K562 (cell line): ENCODE data around the gene UBXN11. TPM values are rescaled to one million over a fixed set of nuclear protein-coding genes. Genes with fewer than 3 reads are reported as not detected.
A peak's percentile ranks its signal among the peaks of the same experiment; 100 is the strongest.

Experiments
- ARHGAP35 ChIP-seq: fragments of 450-650 bp; IDR thresholded peaks from 2 replicates; pipeline ENCODE4 v1.6.1; 2018; ENCODE audit not compliant: partially characterized antibody
- ASH1L ChIP-seq: fragments of 450-650 bp; IDR thresholded peaks from 2 replicates; pipeline ENCODE4 v1.6.1; 2018; ENCODE audit warnings: borderline replicate concordance, mild to moderate bottlenecking, low read depth; ENCODE audit not compliant: partially characterized antibody
- DACH1 ChIP-seq: fragments of 450-650 bp; IDR thresholded peaks from 2 replicates; pipeline ENCODE4 v1.6.1; 2018; ENCODE audit not compliant: partially characterized antibody
- HMGN3 ChIP-seq: IDR thresholded peaks from 2 replicates; pipeline ENCODE4 v1.6.1; 2011; ENCODE audit warnings: borderline replicate concordance, low read depth, mild to moderate bottlenecking, mixed read lengths, low read length; ENCODE audit not compliant: insufficient read length; ENCODE audit errors: extremely low read depth
- HOXB6 ChIP-seq: fragments of 250-450 bp; sonication (Bioruptor Pico); IDR thresholded peaks from 2 replicates; pipeline ENCODE4 v1.5.1; 2022; ENCODE audit warnings: mild to moderate bottlenecking, borderline replicate concordance
- ILF3 ChIP-seq: fragments of 450-650 bp; IDR thresholded peaks from 2 replicates; pipeline ENCODE4 v1.6.1; 2018; ENCODE audit warnings: antibody characterized with exemption, mild to moderate bottlenecking, moderate library complexity, borderline replicate concordance
- POLR2B ChIP-seq: fragments of 450-650 bp; IDR thresholded peaks from 2 replicates; pipeline ENCODE4 v1.6.1; 2018; ENCODE audit warnings: low read depth; ENCODE audit not compliant: partially characterized antibody
- RAD51 ChIP-seq: fragments of 450-650 bp; IDR thresholded peaks from 2 replicates; pipeline ENCODE4 v1.7.1; 2016; ENCODE audit warnings: low read depth, mild to moderate bottlenecking, borderline replicate concordance
- SIN3B ChIP-seq: fragments of 450-650 bp; IDR thresholded peaks from 2 replicates; pipeline ENCODE4 v1.6.1; 2017; ENCODE audit warnings: low read depth, mild to moderate bottlenecking, moderate library complexity
- SMARCB1 ChIP-seq: IDR thresholded peaks from 2 replicates; pipeline ENCODE4 v1.6.1; 2011; ENCODE audit warnings: improper control_type of control experiment, low read depth; ENCODE audit not compliant: insufficient read length
- ZNF253 ChIP-seq: fragments of 250-450 bp; sonication (Bioruptor Pico); conservative IDR thresholded peaks from 2 replicates; pipeline ENCODE4 v1.6.1; 2021; ENCODE audit warnings: mild to moderate bottlenecking
- ZNF282 ChIP-seq: sonication (generic); formaldehyde crosslinking; IDR thresholded peaks from 2 replicates; pipeline ENCODE4 v1.8.1; 2023; ENCODE audit warnings: missing genetic modification reagents
- ZNF76 ChIP-seq: fragments of 250-450 bp; sonication (Bioruptor Pico); IDR thresholded peaks from 2 replicates; pipeline ENCODE4 v1.4.0; 2020; ENCODE audit warnings: mild to moderate bottlenecking, moderate library complexity, borderline replicate concordance
- polyA plus RNA-seq, 8 experiments: library from polyadenylated mRNA; depleted of rRNA in 4 of 8; stranded (reverse) in 5 of 8; unstranded in 3 of 8; fragments of >200 nt; fragmentation: Nextera tagmentation in 2 of 8; fragmentation: Illumina TruSeq in 1 of 8; extraction: Ambion mirVana in 2 of 8; extraction: Trizol in 1 of 8; gene quantifications; 2 replicates each; pipeline versions ENCODE4 v1.2.1 to v1.2.3, GENCODE V29; 2011 to 2014; ENCODE audit warnings: inconsistent platforms in 1 of 8, missing spikeins in 1 of 8
- total RNA-seq, 7 experiments: library from RNA; depleted of rRNA in 6 of 7; stranded (reverse); fragments of >200 nt in 6 of 7; fragmentation: Illumina TruSeq in 2 of 7; extraction: Trizol in 2 of 7; gene quantifications; 2 replicates each; pipeline versions ENCODE4 v1.2.1 to v1.2.3, GENCODE V29; 2011 to 2021; ENCODE audit warnings: low replicate concordance in 1 of 7
- TF ChIP-seq, protein P1 (sequence below): fragments of 250-450 bp; sonication (Bioruptor Pico); IDR thresholded peaks from 2 replicates; pipeline ENCODE4 v1.5.0; 2020; ENCODE audit warnings: mild to moderate bottlenecking
- TF ChIP-seq, protein P2 (sequence below): sonication (generic); formaldehyde crosslinking; IDR thresholded peaks from 2 replicates; pipeline ENCODE4 v1.8.0; 2022; ENCODE audit warnings: missing genetic modification reagents, mild to moderate bottlenecking, moderate library complexity, borderline replicate concordance

Gene UBXN11
- total and polyA plus RNA-seq, 9 of the 15 experiments (the other 6 are each of a cell fraction or from before 2014, with no cell fraction given): 0.48 to 34.3 (median 11.3) TPM

DNA sequence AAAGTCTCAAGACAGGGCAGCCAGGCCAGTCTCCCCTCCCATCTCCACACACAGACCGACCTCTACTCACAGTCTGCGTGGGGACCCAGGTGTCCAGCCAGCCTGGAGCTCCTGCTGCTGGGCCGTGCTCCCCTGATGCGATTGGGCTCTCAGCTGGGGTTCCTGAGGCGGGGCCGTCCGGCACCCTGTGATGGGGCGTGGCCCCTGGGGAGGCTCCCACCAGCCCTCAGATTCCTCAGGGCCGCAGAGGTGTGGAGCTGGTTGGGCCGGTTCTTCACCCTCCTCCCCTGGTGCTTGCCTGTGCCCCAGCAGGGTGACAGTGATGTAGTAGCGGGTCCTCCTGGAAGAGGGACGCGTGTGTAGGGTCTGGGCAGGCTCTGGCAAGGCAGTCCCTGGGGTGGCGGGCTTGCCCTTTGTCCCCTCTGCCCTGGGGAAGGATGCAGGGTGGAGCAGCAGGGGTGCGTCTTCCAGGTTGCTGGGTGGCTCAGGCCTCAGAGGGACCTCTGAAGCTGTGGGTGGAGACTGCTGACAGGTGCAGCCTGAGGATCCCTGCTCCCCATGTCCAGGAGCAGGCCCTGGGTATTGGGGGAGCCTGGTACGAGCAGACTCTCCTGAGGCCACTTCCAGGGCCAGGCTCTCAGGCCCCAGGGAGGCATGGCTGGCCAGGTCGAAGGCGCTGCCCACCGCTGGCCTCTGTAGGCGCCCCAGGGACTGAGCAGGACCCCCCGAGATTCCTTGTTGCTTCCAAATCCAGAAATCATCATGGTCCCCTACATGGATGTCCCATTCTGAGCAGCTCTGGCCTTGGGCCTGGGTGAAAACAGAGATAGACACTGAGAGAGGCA is 47.8 kb upstream of the UBXN11 start, which contains the start of gene CRYBG2 (continued):
- no peak for TF ChIP-seq ZNF76 (CRISPR knock-in tag)
- TF ChIP-seq ZNF282 (CRISPR knock-in tag): 0 out of 2 replicates have a peak, but pooled peaks have one; percentile 54
- no peak for TF ChIP-seq POLR2B
- TF ChIP-seq SIN3B: no peak
- TF ChIP-seq ILF3: no peak
- no peak for TF ChIP-seq RAD51
- TF ChIP-seq, protein P1, sequence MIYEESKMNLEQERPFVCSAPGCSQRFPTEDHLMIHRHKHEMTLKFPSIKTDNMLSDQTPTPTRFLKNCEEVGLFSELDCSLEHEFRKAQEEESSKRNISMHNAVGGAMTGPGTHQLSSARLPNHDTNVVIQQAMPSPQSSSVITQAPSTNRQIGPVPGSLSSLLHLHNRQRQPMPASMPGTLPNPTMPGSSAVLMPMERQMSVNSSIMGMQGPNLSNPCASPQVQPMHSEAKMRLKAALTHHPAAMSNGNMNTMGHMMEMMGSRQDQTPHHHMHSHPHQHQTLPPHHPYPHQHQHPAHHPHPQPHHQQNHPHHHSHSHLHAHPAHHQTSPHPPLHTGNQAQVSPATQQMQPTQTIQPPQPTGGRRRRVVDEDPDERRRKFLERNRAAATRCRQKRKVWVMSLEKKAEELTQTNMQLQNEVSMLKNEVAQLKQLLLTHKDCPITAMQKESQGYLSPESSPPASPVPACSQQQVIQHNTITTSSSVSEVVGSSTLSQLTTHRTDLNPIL: no peak
- TF ChIP-seq ARHGAP35: no peak
- TF ChIP-seq HMGN3: no peak
- TF ChIP-seq SMARCB1: no peak
- no peak for TF ChIP-seq ASH1L
- TF ChIP-seq HOXB6 (CRISPR knock-in tag): no peak
- TF ChIP-seq, protein P2, sequence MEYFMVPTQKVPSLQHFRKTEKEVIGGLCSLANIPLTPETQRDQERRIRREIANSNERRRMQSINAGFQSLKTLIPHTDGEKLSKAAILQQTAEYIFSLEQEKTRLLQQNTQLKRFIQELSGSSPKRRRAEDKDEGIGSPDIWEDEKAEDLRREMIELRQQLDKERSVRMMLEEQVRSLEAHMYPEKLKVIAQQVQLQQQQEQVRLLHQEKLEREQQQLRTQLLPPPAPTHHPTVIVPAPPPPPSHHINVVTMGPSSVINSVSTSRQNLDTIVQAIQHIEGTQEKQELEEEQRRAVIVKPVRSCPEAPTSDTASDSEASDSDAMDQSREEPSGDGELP (CRISPR knock-in tag): peak; percentile 24; the same call in 1 of the 2 replicates
- no peak for TF ChIP-seq DACH1
- TF ChIP-seq ZNF253 (CRISPR knock-in tag): no peak
